Measurements from ENCODE around the gene RASGRP3.

DNA sequence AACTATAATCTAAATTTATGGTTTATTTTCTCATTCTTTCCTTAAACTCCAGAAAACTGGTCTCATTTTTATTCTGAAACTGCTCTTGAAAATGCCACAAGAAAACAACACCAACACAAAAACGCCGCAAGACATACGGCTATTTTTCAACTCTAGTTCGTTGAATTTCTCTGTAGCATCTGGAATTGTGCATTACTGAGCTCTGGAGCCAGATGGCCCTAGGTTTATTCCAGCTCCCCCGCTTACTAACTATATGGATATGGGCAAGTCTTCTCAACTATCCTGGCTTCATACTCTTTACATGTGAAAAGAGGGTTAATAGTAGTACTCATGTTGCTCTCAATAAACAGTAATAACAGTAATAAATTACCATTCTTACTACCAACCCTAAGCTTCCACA, 102.8 kb downstream of the RASGRP3 start:
- TF ChIP-seq, protein P1, sequence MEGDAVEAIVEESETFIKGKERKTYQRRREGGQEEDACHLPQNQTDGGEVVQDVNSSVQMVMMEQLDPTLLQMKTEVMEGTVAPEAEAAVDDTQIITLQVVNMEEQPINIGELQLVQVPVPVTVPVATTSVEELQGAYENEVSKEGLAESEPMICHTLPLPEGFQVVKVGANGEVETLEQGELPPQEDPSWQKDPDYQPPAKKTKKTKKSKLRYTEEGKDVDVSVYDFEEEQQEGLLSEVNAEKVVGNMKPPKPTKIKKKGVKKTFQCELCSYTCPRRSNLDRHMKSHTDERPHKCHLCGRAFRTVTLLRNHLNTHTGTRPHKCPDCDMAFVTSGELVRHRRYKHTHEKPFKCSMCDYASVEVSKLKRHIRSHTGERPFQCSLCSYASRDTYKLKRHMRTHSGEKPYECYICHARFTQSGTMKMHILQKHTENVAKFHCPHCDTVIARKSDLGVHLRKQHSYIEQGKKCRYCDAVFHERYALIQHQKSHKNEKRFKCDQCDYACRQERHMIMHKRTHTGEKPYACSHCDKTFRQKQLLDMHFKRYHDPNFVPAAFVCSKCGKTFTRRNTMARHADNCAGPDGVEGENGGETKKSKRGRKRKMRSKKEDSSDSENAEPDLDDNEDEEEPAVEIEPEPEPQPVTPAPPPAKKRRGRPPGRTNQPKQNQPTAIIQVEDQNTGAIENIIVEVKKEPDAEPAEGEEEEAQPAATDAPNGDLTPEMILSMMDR (IDR thresholded peaks at IDR 0.05 in 2 of 3, conservative IDR thresholded peaks at IDR 0.05 in 1 of 3; ENCODE audit: borderline replicate concordance in 1 of 3, insufficient read depth in 1 of 3, low read depth in 2 of 3, low read length in 2 of 3): no peak
- TF ChIP-seq ZNF274 (IDR thresholded peaks at IDR 0.05; ENCODE audit: low read depth, low read length) (no peak), JUND (IDR thresholded peaks at IDR 0.05) (no peak)

All from HCT116 (cell line).